ENCODE results near the gene AK9.

The AK9 gene

DNA sequence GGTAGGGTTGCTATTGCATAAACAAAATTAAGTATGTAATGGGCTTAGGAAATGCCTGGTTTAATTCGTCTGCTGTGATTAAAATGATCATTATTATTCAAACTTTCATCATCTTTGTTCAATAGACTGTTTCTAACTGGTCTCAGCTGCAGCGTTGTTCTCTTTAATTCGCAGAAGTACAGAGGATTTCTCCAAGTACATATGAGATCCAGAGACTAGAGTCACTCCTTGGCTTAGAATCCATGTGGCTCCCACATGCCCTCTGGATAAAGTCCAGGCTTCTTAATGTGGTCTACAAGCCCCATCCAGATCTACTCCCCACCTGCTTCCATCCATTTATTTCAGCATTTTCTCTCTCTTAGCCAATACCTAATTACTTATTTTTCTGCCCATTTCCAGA, 206.9 kb downstream of the AK9 start:
- H3K4me1 Mint-ChIP-seq (ENCODE audit: low read depth) = peaks cover 44% of the 10 kb centered on the region
- DNase-seq (ENCODE audit: low spot score) = no peak
- H3K9me3 Mint-ChIP-seq = no peaks in the 10 kb centered on the region
- peak overlapping the region; percentile 81 for H3K4me3 Mint-ChIP-seq
- peaks cover 31% of the 10 kb centered on the region for H3K36me3 Mint-ChIP-seq (ENCODE audit: low read depth)
- peak overlapping the region; percentile 84 for H3K27ac Mint-ChIP-seq
- H3K27me3 Mint-ChIP-seq (ENCODE audit: low read depth) = no peaks in the 10 kb centered on the region

DNA sequence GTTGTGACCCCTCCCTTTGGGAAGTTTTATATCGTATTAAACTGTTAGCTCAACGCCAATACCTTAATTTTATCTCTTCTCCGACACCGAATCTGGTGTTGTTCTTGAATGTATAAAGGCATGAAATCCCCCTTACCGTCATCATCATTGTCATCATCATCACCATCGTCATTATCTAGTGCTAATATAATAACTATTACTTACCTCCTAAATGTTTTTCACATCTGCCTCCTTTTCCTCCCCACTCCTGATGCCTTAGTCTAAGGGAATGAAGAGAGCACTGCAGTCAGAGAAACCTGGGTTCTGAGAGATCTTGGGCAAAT, 207.3 kb downstream of the AK9 start:
- Mint-ChIP-seq H3K36me3 (ENCODE audit: low read depth) (peaks cover 35% of the 10 kb centered on the region), H3K4me1 (ENCODE audit: low read depth) (peaks cover 48% of the 10 kb centered on the region), H3K9me3 (no peaks in the 10 kb centered on the region), H3K27me3 (ENCODE audit: low read depth) (no peaks in the 10 kb centered on the region), H3K4me3 (peak overlapping the region; percentile 81), H3K27ac (peak overlapping the region; percentile 84)
- DNase-seq (ENCODE audit: low spot score) = no peak

DNA sequence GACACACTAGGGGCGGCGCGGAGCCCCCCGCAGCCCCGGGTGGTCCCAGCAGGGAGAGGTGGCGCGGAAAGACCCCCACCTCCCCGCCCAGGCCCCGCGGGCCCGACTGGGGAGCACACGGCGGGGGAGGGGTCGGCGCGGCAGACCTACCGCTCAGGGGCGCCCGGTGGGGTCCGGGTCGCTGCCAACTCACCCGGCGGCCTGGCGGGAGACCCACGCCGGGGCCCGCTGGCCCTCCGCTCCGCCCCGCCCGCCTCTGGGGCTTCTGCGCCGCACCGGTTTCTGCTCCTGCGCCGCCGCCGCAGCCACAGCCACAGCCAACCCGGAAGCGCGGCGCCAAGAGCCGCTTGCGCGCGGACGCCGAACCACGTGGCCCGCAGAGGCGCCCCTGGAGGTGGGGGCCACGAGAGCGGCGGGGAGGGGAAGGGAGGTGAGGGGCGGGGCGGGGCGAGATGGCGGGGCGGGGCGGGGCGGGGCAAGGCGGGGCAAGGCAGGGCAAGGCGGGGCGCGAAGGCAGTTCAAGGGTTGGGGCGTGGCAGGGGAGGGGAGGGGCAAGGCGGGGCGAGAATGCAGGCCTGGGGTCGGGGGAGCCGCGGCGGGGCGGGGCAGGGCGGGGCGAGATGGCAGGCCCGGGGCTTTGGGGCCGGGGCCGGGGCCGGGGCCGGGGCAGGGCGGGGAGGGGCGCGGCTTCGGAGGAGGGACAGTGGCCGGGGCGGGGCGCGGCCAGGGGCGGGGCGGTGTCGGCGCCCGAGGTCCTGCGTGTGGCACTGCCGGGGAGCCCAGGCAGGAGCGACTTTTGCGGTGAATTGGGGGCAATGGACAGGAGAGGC, 207.9 kb downstream of the AK9 start, which contains the start of gene ZBTB24:
TSS of gene ZBTB24 (minus strand) at position 315 of the 830 bp plus-strand sequence. CDS start 1,193 bp downstream, outside the sequence.
- Mint-ChIP-seq H3K4me3 (peak within 1 kb of the TSS; percentile 96), H3K27ac (peak within 1 kb of the TSS; percentile 89), H3K27me3 (ENCODE audit: low read depth) (no peaks in the 10 kb centered on the region), H3K4me1 (ENCODE audit: low read depth) (peaks cover 54% of the 10 kb centered on the region), H3K9me3 (no peaks in the 10 kb centered on the region), H3K36me3 (ENCODE audit: low read depth) (peaks cover 40% of the 10 kb centered on the region)
- DNase-seq (ENCODE audit: low spot score) = peak; percentile 91

DNA sequence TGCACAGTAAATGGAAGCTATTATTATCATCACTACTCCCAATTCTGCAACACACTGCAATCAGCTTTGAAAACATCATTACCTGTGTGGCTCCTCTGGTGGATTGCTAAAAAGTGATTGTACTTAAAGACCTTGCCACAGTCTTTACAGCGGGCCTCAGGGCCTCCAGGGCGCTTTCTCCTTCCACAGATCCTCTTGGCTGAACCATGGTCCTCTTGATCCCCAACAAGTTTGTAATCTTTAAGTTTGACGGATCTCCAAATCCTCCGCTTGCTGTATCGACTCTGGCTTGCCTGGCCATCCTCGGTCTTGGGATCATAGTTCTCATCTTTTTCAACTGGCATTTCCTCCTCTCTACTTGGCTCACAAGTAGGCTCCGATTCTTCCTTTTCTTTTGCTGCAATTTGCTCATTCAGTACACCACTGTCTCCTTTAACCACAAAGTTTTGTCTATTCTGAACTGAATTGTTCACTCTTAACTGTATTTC, 210.0 kb downstream of the AK9 start:
- Mint-ChIP-seq H3K27ac (peak overlapping the region; percentile 84), H3K27me3 (ENCODE audit: low read depth) (no peaks in the 10 kb centered on the region), H3K36me3 (ENCODE audit: low read depth) (peaks cover 56% of the 10 kb centered on the region), H3K4me1 (ENCODE audit: low read depth) (peaks cover 62% of the 10 kb centered on the region), H3K9me3 (no peaks in the 10 kb centered on the region), H3K4me3 (peak overlapping the region; percentile 96)
- no peak for DNase-seq (ENCODE audit: low spot score)

DNA sequence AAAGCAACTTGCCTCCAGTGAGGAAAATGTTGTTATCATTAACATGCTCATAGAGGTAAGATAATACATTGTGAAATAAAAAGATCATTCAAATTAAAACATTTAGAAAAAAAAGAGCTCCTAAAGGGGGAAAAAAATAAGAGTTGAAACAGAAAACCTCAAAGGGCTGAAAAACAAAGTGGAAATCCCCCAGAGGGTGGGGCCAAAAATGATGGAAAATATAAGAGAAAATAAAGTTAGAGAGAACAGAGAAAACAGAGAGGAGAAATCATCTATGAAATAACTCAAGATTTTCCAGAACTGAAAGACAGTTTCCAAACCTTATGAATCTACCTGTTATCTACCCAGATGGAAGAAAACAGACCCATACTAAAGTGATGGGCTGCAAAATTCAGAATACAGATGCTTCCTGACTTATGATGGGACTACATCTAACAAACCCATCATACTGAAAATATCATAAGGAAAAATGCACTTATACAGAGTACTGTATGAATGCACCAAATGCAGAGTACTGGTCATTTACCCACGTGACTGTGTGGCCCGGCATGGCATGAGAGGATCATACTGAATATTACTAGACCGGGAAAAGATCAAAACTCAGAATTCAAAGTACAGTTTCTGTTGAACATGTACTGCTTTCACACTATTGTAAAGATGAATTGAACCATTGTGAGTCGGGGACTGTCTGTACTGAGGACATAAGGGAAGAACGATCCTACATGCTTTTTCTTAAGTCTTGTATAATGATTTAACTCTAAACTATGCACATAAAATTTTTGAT, 212.0 kb downstream of the AK9 start:
- peak overlapping the region; percentile 86 for H3K27ac Mint-ChIP-seq
- no peak for DNase-seq (ENCODE audit: low spot score)
- no peaks in the 10 kb centered on the region for H3K27me3 Mint-ChIP-seq (ENCODE audit: low read depth)
- no peaks in the 10 kb centered on the region for H3K9me3 Mint-ChIP-seq
- peaks cover 66% of the 10 kb centered on the region for H3K4me1 Mint-ChIP-seq (ENCODE audit: low read depth)
- H3K4me3 Mint-ChIP-seq = peak overlapping the region; percentile 96
- peaks cover 70% of the 10 kb centered on the region for H3K36me3 Mint-ChIP-seq (ENCODE audit: low read depth)

DNA sequence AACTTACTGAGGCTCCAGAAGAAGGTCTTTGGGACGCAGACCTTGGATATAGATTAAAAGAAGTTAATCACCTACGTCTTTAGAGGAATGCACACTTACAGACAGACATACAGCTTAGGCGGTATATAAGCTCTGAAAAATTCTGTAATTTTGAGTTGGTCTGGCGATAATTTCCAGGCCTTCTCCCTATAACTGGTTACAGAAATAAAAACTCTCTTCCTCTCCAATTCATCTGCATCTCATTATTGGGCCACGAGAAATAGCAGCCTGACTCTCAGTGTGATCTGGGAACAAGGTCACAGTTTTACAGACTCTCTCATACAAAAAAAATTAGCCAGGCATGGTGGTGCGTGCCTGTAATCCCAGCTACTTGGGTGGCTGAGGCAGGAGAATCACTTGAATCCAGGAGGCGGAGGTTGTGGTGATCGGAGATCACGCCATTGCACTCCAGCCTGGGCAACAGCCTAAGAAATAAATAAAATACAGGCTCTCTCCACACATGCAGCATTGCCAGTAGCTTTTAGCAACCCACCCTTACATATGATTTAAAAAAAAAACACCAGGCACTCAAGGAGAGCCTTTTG, 212.7 kb downstream of the AK9 start:
- Mint-ChIP-seq H3K9me3 (no peaks in the 10 kb centered on the region), H3K4me3 (peak overlapping the region; percentile 96), H3K27ac (peak overlapping the region; percentile 86), H3K27me3 (ENCODE audit: low read depth) (no peaks in the 10 kb centered on the region), H3K36me3 (ENCODE audit: low read depth) (peaks cover 78% of the 10 kb centered on the region), H3K4me1 (ENCODE audit: low read depth) (peaks cover 64% of the 10 kb centered on the region)
- DNase-seq (ENCODE audit: low spot score) = no peak

DNA sequence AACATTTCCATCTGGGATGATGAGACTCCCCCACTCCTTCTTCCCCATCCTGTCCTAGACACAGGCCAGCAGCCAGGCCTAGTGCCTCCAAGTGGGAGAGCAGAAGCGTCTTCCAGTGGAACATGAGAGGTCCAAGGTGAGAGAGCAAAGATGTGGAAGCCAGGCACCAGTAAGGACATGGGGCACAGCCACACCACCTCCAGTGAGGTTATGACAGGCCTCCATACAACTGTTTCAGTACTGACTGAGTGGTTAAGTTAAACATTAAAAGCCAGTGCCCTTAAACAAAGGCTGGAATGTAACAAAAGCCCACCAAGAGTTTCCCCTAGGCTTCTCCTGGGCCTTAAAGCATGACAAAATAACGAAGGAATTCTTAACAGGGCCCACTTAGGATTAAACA, 213.3 kb downstream of the AK9 start:
- Mint-ChIP-seq H3K27me3 (ENCODE audit: low read depth) (no peaks in the 10 kb centered on the region), H3K4me3 (peak overlapping the region; percentile 96)
- DNase-seq (ENCODE audit: low spot score) = no peak

DNA sequence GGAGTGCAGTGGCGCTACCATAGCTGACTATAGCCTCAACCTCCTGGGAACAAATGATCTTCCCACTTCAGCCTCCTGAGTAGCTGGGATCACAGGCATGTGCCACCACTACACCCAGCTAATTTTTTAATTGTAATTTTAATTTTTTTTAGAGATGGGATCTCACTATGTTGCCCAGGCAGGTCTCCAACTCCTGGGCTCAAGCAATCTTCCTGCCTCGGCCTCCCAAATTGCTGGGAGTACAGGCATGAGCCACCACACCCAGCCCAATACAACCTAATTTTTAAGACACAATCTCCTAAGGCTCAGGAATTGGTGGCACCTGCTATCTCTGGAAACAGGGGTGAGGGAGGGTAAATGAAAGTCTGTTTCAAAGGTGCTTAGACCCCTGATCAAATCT, 213.8 kb downstream of the AK9 start:
- peak overlapping the region; percentile 82 for H3K27ac Mint-ChIP-seq
- no peaks in the 10 kb centered on the region for H3K27me3 Mint-ChIP-seq (ENCODE audit: low read depth)
- H3K4me1 Mint-ChIP-seq (ENCODE audit: low read depth) = peaks cover 73% of the 10 kb centered on the region

More for the DNA sequence above, 213.3 kb downstream of the AK9 start:
- Mint-ChIP-seq H3K36me3 (ENCODE audit: low read depth) (peaks cover 83% of the 10 kb centered on the region), H3K27ac (peak overlapping the region; percentile 82), H3K9me3 (no peaks in the 10 kb centered on the region), H3K4me1 (ENCODE audit: low read depth) (peaks cover 69% of the 10 kb centered on the region)

DNA sequence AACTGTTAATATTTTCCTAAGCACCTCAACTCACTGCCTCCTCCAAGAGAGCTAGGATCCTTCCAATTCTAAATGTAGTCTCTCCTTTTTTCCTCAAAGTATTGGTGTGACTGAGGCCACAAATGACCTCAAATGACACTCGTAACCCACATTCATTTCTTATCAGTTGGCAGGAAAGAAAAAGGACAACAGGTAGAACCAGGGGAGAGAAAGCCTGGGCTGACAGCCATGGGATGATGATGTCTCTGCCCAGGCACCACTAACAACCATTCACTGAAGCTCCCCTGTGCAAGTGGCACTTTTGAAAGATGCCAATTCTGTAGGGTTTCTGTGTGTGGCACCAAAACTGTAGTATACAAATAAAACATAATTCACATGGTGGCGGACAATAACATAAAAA, 215.4 kb downstream of the AK9 start:
- H3K9me3 Mint-ChIP-seq = no peaks in the 10 kb centered on the region
- no peaks in the 10 kb centered on the region for H3K27me3 Mint-ChIP-seq (ENCODE audit: low read depth)
- peaks cover 86% of the 10 kb centered on the region for H3K36me3 Mint-ChIP-seq (ENCODE audit: low read depth)
- H3K4me3 Mint-ChIP-seq = peak overlapping the region; percentile 7
- H3K27ac Mint-ChIP-seq = peak overlapping the region; percentile 19
- DNase-seq (ENCODE audit: low spot score) = no peak
- H3K4me1 Mint-ChIP-seq (ENCODE audit: low read depth) = peaks cover 75% of the 10 kb centered on the region

More for the DNA sequence above, 213.8 kb downstream of the AK9 start:
- no peak for DNase-seq (ENCODE audit: low spot score)
- H3K4me3 Mint-ChIP-seq = peak overlapping the region; percentile 96
- no peaks in the 10 kb centered on the region for H3K9me3 Mint-ChIP-seq
- peaks cover 85% of the 10 kb centered on the region for H3K36me3 Mint-ChIP-seq (ENCODE audit: low read depth)

DNA sequence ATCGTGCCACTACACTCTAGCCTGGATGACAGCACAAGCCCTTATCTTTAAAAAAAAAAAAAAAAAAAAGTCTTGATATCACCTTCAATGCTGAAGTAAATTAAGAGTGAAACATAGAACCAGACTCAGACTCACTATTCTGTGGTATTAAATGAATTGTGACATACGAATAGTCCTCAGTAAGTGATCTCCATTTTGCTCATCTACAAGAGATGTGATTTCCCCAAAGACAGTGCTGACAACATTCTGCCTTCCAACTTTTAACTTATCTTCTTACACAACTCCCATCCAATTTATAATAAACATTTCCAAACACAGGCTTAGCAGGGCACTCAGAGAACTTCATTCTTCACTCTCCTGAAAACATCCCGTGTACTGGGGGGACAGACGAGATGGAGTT, 216.0 kb downstream of the AK9 start:
- no peaks in the 10 kb centered on the region for H3K9me3 Mint-ChIP-seq
- no peaks in the 10 kb centered on the region for H3K27me3 Mint-ChIP-seq (ENCODE audit: low read depth)
- peaks cover 72% of the 10 kb centered on the region for H3K4me1 Mint-ChIP-seq (ENCODE audit: low read depth)
- H3K4me3 Mint-ChIP-seq = no peak overlapping the region
- H3K36me3 Mint-ChIP-seq (ENCODE audit: low read depth) = peaks cover 87% of the 10 kb centered on the region
- peak overlapping the region; percentile 15 for H3K27ac Mint-ChIP-seq
- no peak for DNase-seq (ENCODE audit: low spot score)

DNA sequence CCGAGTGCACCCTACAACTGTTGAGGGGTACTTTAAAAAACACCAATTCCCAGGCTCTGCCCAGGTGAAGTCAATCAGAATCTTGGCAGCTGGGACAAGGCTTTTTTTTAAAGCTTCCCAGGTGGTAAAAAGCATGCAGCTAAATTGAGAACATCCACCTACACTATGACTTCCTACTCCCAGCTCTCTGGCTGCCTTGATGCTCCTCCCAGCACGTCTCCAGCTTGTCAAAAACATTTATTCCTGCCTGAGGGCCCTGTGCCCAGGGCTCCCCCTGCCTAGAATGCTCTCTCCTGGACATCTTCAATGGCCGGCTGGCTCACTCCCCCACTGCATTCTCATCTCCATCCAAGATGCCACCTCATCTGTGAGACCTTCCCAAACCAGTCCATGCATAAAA, 217.9 kb downstream of the AK9 start:
- Mint-ChIP-seq H3K4me1 (ENCODE audit: low read depth) (peaks cover 72% of the 10 kb centered on the region), H3K4me3 (peak overlapping the region; percentile 31), H3K27ac (peak overlapping the region; percentile 77), H3K9me3 (no peaks in the 10 kb centered on the region), H3K36me3 (ENCODE audit: low read depth) (peaks cover 88% of the 10 kb centered on the region), H3K27me3 (ENCODE audit: low read depth) (no peaks in the 10 kb centered on the region)
- DNase-seq (ENCODE audit: low spot score) = no peak

DNA sequence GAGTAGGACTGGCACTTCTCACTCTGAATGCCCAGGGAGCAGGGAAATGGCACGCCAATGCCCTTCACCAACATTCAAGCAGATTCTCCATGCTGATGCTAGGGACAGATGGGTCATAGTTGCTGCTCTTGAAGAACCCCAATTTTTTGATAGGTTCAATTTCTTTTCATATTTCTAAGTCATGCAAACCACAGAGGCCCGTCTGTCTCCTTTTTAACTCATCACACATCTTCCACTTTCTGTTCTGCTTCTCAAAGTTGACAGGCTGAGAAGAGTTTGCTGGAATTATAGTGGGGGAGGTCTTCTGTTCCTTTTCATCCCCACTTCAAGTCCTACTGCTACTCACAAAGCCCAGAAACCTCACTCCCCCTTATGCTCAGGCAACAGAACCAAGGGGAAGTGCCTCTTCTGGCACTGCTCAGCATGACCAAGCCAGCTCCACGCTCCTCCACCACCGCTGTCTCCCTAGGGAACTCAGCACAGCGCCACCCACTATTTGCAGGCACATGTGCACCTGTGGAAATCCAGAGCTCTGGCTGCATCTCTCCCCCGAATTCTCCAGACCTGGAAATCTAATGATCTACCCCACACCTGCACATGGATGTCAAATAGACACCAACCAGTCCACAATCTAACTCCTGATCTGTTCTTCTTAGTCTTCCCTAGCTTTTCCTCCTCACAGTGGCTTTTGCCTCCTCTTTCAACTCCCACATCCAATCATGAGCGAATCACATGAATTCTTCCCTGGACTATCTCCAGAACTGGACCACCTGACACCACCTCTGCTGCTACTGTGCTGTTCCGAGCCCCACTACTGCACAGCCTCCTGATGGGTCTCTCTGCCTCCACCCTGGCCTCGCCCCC, 218.6 kb downstream of the AK9 start:
- H3K4me1 Mint-ChIP-seq (ENCODE audit: low read depth) = peaks cover 67% of the 10 kb centered on the region
- H3K27me3 Mint-ChIP-seq (ENCODE audit: low read depth) = no peaks in the 10 kb centered on the region
- no peaks in the 10 kb centered on the region for H3K9me3 Mint-ChIP-seq
- no peak for DNase-seq (ENCODE audit: low spot score)
- peak overlapping the region; percentile 77 for H3K27ac Mint-ChIP-seq
- peak overlapping the region; percentile 31 for H3K4me3 Mint-ChIP-seq
- H3K36me3 Mint-ChIP-seq (ENCODE audit: low read depth) = peaks cover 88% of the 10 kb centered on the region

DNA sequence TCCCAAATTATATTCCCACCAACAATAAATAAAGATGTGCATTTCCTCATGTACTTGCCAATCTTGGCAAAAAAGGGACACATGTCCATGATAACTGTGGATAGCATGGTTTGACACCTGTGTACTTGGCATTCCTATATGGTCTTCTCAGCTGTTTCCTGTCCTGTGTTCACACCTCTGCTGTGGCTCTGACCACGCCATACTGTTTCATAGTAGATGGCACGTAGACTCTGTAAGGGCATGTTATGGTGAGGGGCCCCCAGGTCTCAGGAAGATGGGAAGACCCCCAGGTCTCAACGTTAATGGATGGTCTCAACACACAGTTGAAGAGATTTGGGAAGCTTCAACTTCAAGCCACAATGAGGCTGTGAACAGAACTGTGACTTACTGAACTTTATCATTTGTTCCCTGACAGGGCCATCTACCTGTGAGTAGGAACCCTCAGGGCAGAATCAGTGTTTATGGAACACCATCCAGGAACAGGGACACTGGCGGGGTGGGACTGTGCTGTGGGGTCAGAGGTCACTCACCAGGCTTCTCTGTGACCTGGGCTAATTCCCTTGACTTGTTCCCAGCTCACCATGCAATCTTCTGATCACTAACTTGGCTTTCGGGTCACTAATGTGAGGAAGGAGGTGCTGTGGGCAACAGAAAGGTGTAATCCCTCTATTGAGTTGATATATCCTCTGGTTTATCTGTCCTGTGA, 219.7 kb downstream of the AK9 start:
- H3K4me3 Mint-ChIP-seq = no peak overlapping the region
- H3K9me3 Mint-ChIP-seq = no peaks in the 10 kb centered on the region
- H3K27me3 Mint-ChIP-seq (ENCODE audit: low read depth) = no peaks in the 10 kb centered on the region
- H3K27ac Mint-ChIP-seq = peak overlapping the region; percentile 58
- H3K4me1 Mint-ChIP-seq (ENCODE audit: low read depth) = peaks cover 64% of the 10 kb centered on the region
- DNase-seq (ENCODE audit: low spot score) = no peak
- H3K36me3 Mint-ChIP-seq (ENCODE audit: low read depth) = peaks cover 91% of the 10 kb centered on the region

All from T-helper 2 cell treated with Interferon-gamma antibody and Interleukin-4, amounts not matched to agents 5 μg/mL and 100 μg/mL, for 36 hours (primary cell).